CD14-positive monocyte (primary cell): Measurements from ENCODE around the gene PYGL. TPM values are rescaled to one million over a fixed set of nuclear protein-coding genes. Genes with fewer than 3 reads are reported as not detected.

Source experiments
- DNase-seq, 3 donors: peaks; one replicate each; pipeline ENCODE4 v3.0.0-alpha.2; 2011 to 2022
- H2AFZ ChIP-seq: 2 replicates; pipeline ENCODE4 v1.6.0; 2012; ENCODE audit warnings: mild to moderate bottlenecking, low read depth, low read length, inconsistent platforms; ENCODE audit not compliant: insufficient read depth, poor library complexity, severe bottlenecking
- H3K27ac ChIP-seq, 2 donors: 1 replicate in 1 of 2; 2 replicates in 1 of 2; pipeline ENCODE4 v1.5.1; 2012 to 2013; ENCODE audit warnings: low read length in 2 of 2, control low read depth in 1 of 2, inconsistent platforms in 1 of 2, low read depth in 1 of 2, mild to moderate bottlenecking in 1 of 2
- H3K27me3 ChIP-seq, 2 donors: one replicate each; pipeline versions ENCODE4 v1.6.0 to v1.6.1; 2011 to 2013; ENCODE audit warnings: low read length in 2 of 2; ENCODE audit not compliant: control insufficient read depth in 2 of 2, insufficient read depth in 2 of 2
- H3K36me3 ChIP-seq, 2 donors: replicated peaks in 1 of 2; 1 replicate in 1 of 2; 2 replicates in 1 of 2; pipeline versions ENCODE4 v1.5.1 to v1.6.1; 2012 to 2013; ENCODE audit warnings: low read length in 2 of 2, control low read depth in 1 of 2, inconsistent platforms in 1 of 2, mild to moderate bottlenecking in 1 of 2; ENCODE audit not compliant: insufficient read depth in 2 of 2, control insufficient read depth in 1 of 2
- H3K4me1 ChIP-seq, 2 donors: 1 replicate in 1 of 2; 2 replicates in 1 of 2; pipeline versions ENCODE4 v1.5.1 to v1.6.1; 2012 to 2013; ENCODE audit warnings: low read length in 2 of 2, control low read depth in 1 of 2, inconsistent platforms in 1 of 2, mild to moderate bottlenecking in 1 of 2, moderate library complexity in 1 of 2; ENCODE audit not compliant: insufficient read depth in 2 of 2, control insufficient read depth in 1 of 2
- H3K4me2 ChIP-seq: replicated peaks from 2 replicates; pipeline ENCODE3; 2012; ENCODE audit warnings: low read length, moderate library complexity, mild to moderate bottlenecking; ENCODE audit not compliant: poor library complexity, severe bottlenecking; ENCODE audit errors: extremely low read depth
- H3K4me3 ChIP-seq, 3 experiments: fragments of 200-600 bp in 1 of 3; sonication (generic) in 1 of 3; replicated peaks in 1 of 3; 1 replicate in 2 of 3; 2 replicates in 1 of 3; pipeline ENCODE4 v1.5.1; 2011 to 2013; ENCODE audit warnings: low read length in 3 of 3, mild to moderate bottlenecking in 3 of 3, control low read depth in 2 of 3, low read depth in 2 of 3, inconsistent platforms in 1 of 3, moderate library complexity in 1 of 3
- H3K79me2 ChIP-seq: 2 replicates; pipeline ENCODE4 v1.6.0; 2012; ENCODE audit warnings: mild to moderate bottlenecking, control low read depth, inconsistent platforms, low read length, moderate library complexity; ENCODE audit not compliant: insufficient read depth
- H3K9ac ChIP-seq: 2 replicates; pipeline ENCODE4 v1.6.0; 2017; ENCODE audit warnings: low read length, mild to moderate bottlenecking; ENCODE audit not compliant: insufficient read depth, poor library complexity, severe bottlenecking
- H3K9me3 ChIP-seq, 2 donors: replicated peaks in 1 of 2; 1 replicate in 1 of 2; 2 replicates in 1 of 2; pipeline versions ENCODE4 v1.5.1 to v1.6.1; 2012 to 2013; ENCODE audit warnings: low read length in 2 of 2, control low read depth in 1 of 2; ENCODE audit not compliant: control insufficient read depth in 1 of 2, insufficient read depth in 1 of 2
- H4K20me1 ChIP-seq: 2 replicates; pipeline ENCODE4 v1.6.0; 2012; ENCODE audit warnings: mild to moderate bottlenecking, low read length, control low read depth, moderate library complexity; ENCODE audit not compliant: insufficient read depth
- H3K27ac Mint-ChIP-seq, 7 donors: one replicate each; pipeline ENCODE4 v1.8.0; 2020; ENCODE audit warnings: mild to moderate bottlenecking in 7 of 7, mixed read lengths in 7 of 7, moderate library complexity in 6 of 7, inconsistent platforms in 2 of 7
- H3K27me3 Mint-ChIP-seq, 3 donors: one replicate each; pipeline ENCODE4 v1.8.0; 2021 to 2022; ENCODE audit warnings: low read depth in 3 of 3, mild to moderate bottlenecking in 3 of 3, mixed read lengths in 3 of 3, moderate library complexity in 3 of 3, inconsistent platforms in 1 of 3
- H3K36me3 Mint-ChIP-seq, 2 donors: one replicate each; pipeline ENCODE4 v1.8.0; 2020; ENCODE audit warnings: mixed read lengths in 2 of 2, inconsistent platforms in 1 of 2, mild to moderate bottlenecking in 1 of 2
- H3K4me1 Mint-ChIP-seq: one replicate; pipeline ENCODE4 v1.8.0; 2020; ENCODE audit warnings: mild to moderate bottlenecking, mixed read lengths
- H3K4me3 Mint-ChIP-seq, 2 donors: one replicate each; pipeline ENCODE4 v1.8.0; 2020; ENCODE audit warnings: mild to moderate bottlenecking in 2 of 2, mixed read lengths in 2 of 2, moderate library complexity in 1 of 2
- H3K9me3 Mint-ChIP-seq, 7 donors: one replicate each; pipeline ENCODE4 v1.8.0; 2020 to 2022; ENCODE audit warnings: mixed read lengths in 7 of 7, mild to moderate bottlenecking in 6 of 7, moderate library complexity in 6 of 7, inconsistent platforms in 2 of 7
- CTCF ChIP-seq: fragments of 200-600 bp; IDR thresholded peaks from one replicate; pipeline ENCODE4 v1.8.0; 2022; ENCODE audit warnings: antibody characterized with exemption, mild to moderate bottlenecking
- WGBS: methylation state at CpG from one replicate; pipeline ENCODE4 v1.1.5; 2013; ENCODE audit warnings: missing lambda C conversion rate; ENCODE audit not compliant: insufficient coverage; 5-methylcytosine and 5-hydroxymethylcytosine counted together
- intact Hi-C, 2 donors: fragments of 100-400 bp; cut with micrococcal nuclease; formaldehyde crosslinking; loops; one replicate each; pipeline versions ENCODE4 v1.15.0 to v1.15.1; 2023
- polyA plus RNA-seq, 3 donors: library from polyadenylated mRNA; depleted of rRNA in 1 of 3; unstranded in 2 of 3; stranded (reverse) in 1 of 3; fragments of 300-500 nt in 2 of 3; fragments of >200 nt in 1 of 3; fragmentation: Illumina TruSeq in 2 of 3; gene quantifications; 1 replicate in 2 of 3; 2 replicates in 1 of 3; pipeline ENCODE4 v1.2.3, GENCODE V29; 2012 to 2021

The PYGL gene
- polyA plus RNA-seq, 3 donors: 125 to 184 (median 166) TPM

GRCh38 chr14:50932592-50933495 is 11.4 kb downstream of the PYGL start:
- Mint-ChIP-seq H3K4me3 (no peak overlapping the region), H3K27me3 (no peaks in the 10 kb centered on the region), H3K36me3 (peaks cover 45 to 69% of the 10 kb centered on the region in 2 donors), H3K4me1 (peaks cover 67% of the 10 kb centered on the region), H3K9me3 (no peaks in the 10 kb centered on the region), H3K27ac (peak overlapping the region; percentile 76 to 93 (median 85))
- peaks cover 44 to 59% of the 10 kb centered on the region in 2 donors for H3K36me3 ChIP-seq
- H3K79me2 ChIP-seq: peaks cover 61% of the 10 kb centered on the region
- H2AFZ ChIP-seq: peak overlapping the region; percentile 4
- H4K20me1 ChIP-seq: no peaks in the 10 kb centered on the region
- WGBS: 100% methylated on average over 2 of the region's 4 CpGs
- no peak overlapping the region for H3K4me3 ChIP-seq
- H3K4me1 ChIP-seq: peaks cover 66% of the 10 kb centered on the region in 2 donors
- no peak overlapping the region for H3K9ac ChIP-seq
- DNase-seq: no peak
- no peaks in the 10 kb centered on the region for H3K27me3 ChIP-seq
- no peak for TF ChIP-seq CTCF
- H3K27ac ChIP-seq: peak overlapping the region; percentile 39 to 75
- no peaks in the 10 kb centered on the region for H3K9me3 ChIP-seq
- H3K4me2 ChIP-seq: no peak overlapping the region
- intact Hi-C loops: no loop called here

- Mint-ChIP-seq H3K27me3 (no peaks in the 10 kb centered on the region), H3K4me3 (no peak overlapping the region)
- H3K36me3 ChIP-seq: peaks cover 44 to 59% of the 10 kb centered on the region in 2 donors
Measured at GRCh38 chr14:50932156-50932555, 12.1 kb downstream of the PYGL start.

More at GRCh38 chr14:50932156-50932555, 12.1 kb downstream of the PYGL start:
- Mint-ChIP-seq H3K9me3 (no peaks in the 10 kb centered on the region), H3K27ac (peak overlapping the region; percentile 70 to 93 (median 82)), H3K4me1 (peaks cover 69% of the 10 kb centered on the region), H3K36me3 (peaks cover 45 to 71% of the 10 kb centered on the region in 2 donors)
- Histone ChIP-seq H3K27me3 (no peaks in the 10 kb centered on the region), H2AFZ (peak overlapping the region; percentile 4), H3K4me3 (no peak overlapping the region), H3K9ac (no peak overlapping the region), H3K79me2 (peaks cover 60% of the 10 kb centered on the region), H3K4me1 (peaks cover 69% of the 10 kb centered on the region in 2 donors), H3K9me3 (no peaks in the 10 kb centered on the region), H3K27ac (peak overlapping the region in 1 of 2 donors; percentile 75), H3K4me2 (no peak overlapping the region), H4K20me1 (no peaks in the 10 kb centered on the region)
- intact Hi-C loops: no loop called here
- WGBS: no CpG with 5 or more reads among the region's 1 CpG
- peak in 1 of 3 donors; percentile 20 for DNase-seq
- TF ChIP-seq CTCF: no peak
